Right lobe of liver (tissue), 4 donors: ENCODE measurements around the gene NIPSNAP2.

Experiments
- POLR2A ChIP-seq: fragments of 450-650 bp; IDR thresholded peaks from one replicate; pipeline ENCODE4 v1.6.1; 2017; ENCODE audit warnings: antibody characterized with exemption, mild to moderate bottlenecking
- TF ChIP-seq, protein P1 (sequence below), 4 donors: fragments of 200-600 bp in 3 of 4; fragments of 450-650 bp in 1 of 4; IDR thresholded peaks; one replicate each; pipeline versions ENCODE4 v1.5.1 to v1.8.0; 2016 to 2022; ENCODE audit warnings: antibody characterized with exemption in 4 of 4, mild to moderate bottlenecking in 2 of 4
- donor health status: DM: no; HTN: no; CAD: no.
- donor health status: DM: no; HTN: no; CAD: no.
- donor health status: DM: no; HTN: yes; CAD: no.

DNA sequence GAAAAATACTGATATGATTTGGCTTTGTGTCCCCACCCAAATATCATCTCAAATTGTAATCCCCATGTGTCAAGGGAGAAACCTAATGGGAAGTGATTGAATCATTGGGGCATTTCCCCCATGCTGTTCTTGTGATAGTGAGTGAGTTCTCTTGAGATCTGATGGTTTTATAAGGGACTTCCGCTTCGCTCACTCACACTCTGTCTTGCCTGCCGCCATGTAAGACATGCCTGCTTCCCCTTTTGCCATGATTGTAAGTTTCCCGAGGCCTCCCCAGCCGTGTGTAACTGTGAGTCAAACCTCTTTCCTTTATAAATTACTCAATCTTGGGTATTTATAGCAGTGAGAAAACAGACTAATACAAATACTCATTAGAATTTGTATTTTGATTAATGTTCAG lies 17.8 kb upstream of the NIPSNAP2 start:
- TF ChIP-seq, protein P1, sequence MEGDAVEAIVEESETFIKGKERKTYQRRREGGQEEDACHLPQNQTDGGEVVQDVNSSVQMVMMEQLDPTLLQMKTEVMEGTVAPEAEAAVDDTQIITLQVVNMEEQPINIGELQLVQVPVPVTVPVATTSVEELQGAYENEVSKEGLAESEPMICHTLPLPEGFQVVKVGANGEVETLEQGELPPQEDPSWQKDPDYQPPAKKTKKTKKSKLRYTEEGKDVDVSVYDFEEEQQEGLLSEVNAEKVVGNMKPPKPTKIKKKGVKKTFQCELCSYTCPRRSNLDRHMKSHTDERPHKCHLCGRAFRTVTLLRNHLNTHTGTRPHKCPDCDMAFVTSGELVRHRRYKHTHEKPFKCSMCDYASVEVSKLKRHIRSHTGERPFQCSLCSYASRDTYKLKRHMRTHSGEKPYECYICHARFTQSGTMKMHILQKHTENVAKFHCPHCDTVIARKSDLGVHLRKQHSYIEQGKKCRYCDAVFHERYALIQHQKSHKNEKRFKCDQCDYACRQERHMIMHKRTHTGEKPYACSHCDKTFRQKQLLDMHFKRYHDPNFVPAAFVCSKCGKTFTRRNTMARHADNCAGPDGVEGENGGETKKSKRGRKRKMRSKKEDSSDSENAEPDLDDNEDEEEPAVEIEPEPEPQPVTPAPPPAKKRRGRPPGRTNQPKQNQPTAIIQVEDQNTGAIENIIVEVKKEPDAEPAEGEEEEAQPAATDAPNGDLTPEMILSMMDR (IDR thresholded peaks at IDR 0.05): no peak
- TF ChIP-seq POLR2A: no peak
